Ammon's horn (tissue), 1 donor: ENCODE results near the gene PEX11G.
A peak's percentile ranks its signal among the peaks of the same experiment; 100 is the strongest.
"Not testable (repeated sequence)": the region's sequence is repeated elsewhere in the genome, so short reads cannot be mapped to it uniquely, and the experiment has no call there.

ENCODE experiments used
- DNase-seq: peaks from one replicate; pipeline ENCODE4 v3.0.0-alpha.2; 2016; ENCODE audit warnings: low spot score

The PEX11G gene

DNA sequence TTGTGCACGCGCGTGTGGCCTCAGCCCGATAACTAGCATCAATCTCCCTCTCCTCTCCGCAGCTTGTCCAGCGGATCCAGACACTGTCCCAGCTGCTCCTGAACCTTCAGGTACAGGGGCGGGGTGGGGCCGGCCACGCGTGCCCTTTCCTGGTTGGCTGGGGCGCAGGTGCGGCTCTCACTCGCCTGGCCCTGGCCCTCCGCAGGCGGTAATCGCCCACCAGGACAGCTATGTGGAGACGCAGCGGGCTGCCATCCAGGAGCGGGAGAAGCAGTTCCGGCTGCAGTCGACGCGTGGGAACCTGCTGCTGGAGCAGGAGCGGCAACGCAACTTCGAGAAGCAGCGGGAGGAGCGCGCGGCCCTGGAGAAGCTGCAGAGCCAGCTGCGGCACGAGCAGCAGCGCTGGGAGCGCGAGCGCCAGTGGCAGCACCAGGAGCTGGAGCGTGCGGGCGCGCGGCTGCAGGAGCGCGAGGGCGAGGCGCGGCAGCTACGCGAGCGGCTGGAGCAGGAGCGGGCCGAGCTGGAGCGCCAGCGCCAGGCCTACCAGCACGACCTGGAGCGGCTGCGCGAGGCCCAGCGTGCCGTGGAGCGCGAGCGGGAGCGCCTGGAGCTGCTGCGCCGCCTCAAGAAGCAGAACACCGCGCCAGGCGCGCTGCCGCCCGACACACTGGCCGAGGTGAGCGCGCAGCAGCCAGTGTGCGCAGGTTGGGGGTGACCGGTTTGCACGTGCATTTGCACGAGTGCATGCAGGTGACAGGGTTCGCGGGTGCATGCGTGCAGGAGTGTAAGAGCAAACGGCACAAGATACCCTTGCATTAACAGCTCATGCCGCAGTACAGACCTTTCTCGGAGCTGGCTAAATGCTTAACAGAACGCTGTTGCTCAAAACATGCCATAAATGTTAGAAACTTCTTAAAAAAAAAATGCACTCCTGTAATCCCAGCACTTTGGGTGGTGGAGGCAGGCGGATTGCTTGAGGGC, 21.5 kb downstream of the PEX11G start:
- DNase-seq = no peak

GRCh38 chr19:7463575-7463974, 25.3 kb downstream of the PEX11G start:
- DNase-seq = no peak

GRCh38 chr19:7461841-7462629, 26.8 kb downstream of the PEX11G start:
- no peak for DNase-seq

DNA sequence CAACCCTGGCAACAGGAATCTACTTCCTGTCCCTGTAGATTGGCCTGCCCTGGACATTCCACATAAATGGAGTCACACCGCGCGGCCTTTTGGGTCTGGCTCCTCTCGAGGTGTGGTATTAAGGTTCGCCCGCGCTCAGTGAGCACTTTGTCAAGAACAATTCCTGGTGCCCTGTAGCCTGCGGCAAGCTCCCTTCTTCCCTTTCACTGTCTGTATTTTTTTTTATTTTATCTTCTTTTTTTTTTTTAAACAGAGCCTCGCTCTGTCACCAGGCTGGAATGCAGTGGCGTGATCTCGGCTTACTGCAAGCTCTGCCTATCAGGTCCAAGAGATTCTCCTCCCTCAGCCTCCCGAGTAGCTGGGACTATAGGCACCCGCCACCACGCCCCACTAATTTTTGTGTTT, 28.3 kb downstream of the PEX11G start:
- no peak for DNase-seq

GRCh38 chr19:7459773-7460172, 29.1 kb downstream of the PEX11G start:
- no peak for DNase-seq

GRCh38 chr19:7458675-7459074, 30.2 kb downstream of the PEX11G start:
- DNase-seq = no peak

DNA sequence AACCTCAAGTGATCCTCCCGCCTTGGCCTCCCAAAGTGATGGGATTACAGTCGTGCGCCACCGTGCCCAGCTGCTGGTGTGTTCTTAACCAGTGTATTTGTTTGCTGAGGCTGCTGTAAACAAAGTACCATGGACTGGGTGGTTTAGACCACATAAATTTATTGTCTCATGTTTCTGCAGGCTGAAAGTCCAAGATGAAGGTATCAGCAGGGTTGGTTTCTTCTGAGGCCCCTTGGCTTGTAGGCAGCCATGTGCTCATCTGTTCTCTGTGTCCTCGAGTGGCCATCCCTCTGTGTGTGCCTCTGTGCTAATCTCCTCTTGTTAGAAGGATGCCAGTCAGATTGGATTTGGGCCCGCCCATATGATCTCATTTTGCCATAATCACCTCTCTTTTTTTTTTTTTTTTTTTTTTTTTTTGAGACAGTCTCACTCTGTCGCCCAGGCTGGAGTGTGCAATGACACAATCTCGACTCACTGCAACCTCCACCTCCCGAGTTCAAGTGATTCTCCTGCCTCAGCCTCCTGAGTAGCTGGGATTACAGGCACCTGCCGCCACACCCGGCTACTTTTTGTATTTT, 31.8 kb downstream of the PEX11G start:
- DNase-seq = no peak

GRCh38 chr19:7455600-7456296, 33.1 kb downstream of the PEX11G start:
- DNase-seq = no peak

DNA sequence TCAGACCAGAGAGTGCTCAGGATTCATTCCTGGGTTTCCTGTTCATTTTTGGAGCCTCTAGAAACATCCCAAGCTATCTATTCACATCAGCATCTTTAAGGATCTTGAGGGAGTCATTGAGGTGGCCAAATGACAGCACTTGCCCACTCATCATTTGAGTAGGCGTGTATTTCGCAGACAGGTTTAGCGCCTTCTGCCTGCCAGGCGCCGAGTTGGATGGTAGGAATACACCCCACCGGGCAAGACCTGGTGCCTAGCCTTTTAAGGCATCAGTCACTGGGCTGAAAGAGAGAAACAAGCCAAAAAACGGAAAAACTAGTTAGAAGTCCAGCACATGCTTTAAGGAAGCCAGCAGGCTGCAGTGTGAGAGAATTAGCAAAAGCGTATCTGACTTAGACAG, 33.8 kb downstream of the PEX11G start:
- no peak for DNase-seq

DNA sequence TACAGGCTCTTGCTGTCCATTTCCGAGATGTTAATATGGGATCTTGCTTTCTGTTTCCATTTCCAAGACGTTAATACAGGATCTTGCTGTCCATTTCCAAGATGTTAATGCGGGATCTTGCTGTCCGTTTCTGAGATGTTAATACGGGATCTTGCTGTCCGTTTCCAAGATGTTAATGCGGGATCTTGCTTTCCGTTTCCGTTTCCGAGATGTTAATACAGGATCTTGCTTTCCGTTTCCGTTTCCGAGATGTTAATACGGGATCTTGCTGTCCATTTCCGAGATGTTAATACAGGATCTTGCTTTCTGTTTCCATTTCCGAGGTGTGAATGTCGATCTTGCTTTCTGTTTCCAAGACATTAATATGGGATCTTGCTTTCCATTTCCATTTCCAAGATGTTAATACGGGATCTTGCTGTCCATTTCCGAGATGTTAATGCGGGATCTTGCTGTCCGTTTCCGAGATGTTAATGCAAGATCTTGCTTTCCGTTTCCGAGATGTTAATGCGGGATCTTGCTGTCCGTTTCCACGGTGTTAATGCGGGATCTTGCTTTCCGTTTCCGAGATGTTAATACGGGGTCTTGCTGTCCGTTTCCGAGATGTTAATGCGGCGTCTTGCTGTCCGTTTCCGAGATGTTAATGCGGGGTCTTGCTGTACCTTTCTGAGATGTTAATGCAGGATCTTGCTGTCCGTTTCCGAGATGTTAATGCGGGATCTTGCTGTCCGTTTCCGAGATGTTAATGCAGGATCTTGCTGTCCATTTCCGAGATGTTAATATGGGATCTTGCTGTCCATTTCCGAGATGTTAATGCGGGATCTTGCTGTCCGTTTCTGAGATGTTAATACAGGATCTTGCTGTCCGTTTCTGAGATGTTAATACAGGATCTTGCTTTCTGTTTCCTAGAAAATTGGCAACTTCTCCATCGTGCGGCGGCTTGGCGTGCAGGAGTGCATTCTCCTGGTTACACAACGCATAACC, 38.3 kb downstream of the PEX11G start:
- peak; percentile 62 for DNase-seq

- DNase-seq = not testable (repeated sequence)
These were observed 39.3 kb downstream of the PEX11G start for GRCh38 chr19:7449391-7450070.

GRCh38 chr19:7447648-7448047, 41.2 kb downstream of the PEX11G start:
- no peak for DNase-seq

DNA sequence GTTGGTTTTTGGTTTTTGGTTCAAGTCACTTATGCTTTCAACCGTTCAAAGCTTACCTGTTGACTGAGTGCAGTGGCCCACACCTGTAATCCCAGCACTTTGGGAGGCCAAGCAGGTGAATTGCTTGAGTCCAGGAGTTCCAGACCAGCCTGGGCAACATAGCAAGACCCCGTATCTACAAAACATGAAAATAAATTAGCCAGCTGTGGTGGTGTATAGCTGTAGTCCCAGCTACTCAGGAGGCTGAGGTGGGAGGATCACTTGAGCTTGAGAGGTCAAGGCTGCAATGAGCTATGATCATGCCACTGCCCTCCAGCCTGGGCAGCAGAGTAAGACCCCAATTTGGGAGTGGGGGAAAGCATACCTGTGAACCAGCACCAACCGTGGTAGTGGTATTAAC, 43.7 kb downstream of the PEX11G start:
- no peak for DNase-seq

DNA sequence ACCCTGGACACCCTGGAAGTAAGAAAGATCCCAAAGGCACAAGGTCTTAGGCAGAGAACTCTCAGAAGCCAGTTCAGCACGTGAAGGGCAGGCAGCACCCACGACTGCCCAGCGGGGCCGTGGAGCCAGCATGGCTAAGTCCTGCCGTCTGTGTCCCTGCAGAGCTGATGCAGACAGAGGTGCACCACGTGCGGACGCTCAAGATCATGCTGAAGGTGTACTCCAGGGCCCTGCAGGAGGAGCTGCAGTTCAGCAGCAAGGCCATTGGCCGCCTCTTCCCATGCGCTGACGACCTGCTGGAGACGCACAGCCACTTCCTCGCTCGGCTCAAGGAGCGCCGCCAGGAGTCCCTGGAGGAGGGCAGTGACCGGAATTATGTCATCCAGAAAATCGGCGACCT, 44.8 kb downstream of the PEX11G start:
- no peak for DNase-seq

DNA sequence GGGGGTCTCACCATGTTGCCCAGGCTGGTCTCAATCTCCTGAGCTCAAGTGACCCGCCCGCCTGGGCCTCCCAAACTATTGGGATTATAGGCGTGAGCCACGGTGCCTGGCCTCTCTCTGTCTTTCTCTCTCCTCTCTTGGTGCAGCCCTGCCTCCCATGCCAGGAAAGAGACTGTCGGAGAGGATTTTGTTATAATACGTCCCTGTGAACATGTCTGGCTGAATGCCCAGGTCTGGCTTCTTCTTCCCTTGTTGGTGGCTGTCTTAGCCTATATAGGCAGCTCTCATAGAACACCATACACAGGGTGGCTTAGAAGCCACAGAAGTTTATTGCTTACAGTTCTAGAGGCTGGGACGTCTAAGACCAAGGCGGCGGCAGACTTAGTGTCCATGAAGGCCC, 46.4 kb downstream of the PEX11G start:
- no peak for DNase-seq

DNA sequence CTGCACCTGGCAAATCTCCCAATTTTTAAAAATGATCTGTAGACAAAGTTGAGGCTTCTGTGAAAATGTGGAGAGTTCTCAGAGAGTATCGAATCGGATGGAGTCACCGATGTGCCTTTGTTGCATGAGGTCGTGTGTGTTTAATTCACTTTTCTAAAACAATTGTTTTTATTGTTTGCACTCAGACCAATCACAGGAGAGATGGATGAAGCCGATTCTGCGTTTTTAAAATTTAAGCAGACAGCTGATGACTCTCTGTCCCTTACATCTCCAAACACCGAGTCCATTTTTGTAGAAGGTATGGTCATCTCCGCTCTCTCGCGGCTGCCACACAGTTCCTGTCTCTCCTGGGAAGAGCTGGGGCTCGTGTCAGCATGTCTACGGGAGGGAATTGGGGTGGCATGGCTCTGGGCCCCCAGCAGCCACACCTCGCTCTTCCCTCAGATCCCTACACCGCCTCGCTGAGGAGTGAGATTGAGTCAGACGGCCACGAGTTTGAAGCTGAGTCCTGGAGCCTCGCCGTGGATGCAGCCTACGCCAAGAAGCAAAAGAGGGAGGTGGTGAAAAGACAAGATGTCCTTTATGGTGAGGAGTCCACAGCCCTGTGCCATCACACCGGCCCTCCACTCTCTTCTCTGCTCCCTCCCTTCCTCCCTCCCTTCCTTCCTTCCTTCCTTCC, 47.2 kb downstream of the PEX11G start:
- DNase-seq = peak; percentile 24

- DNase-seq = no peak
These were observed 48.5 kb downstream of the PEX11G start for GRCh38 chr19:7440188-7440975.

GRCh38 chr19:7435586-7435985, 53.2 kb downstream of the PEX11G start:
- no peak for DNase-seq

- no peak for DNase-seq
These were observed 54.4 kb downstream of the PEX11G start for GRCh38 chr19:7434391-7434790.
